Mesodermal cell (in vitro differentiated cells): ENCODE results near the gene ITGB3.

ENCODE experiments used
- H3K27ac ChIP-seq: 2 replicates; pipeline ENCODE4 v1.7.0; 2013; ENCODE audit warnings: mild to moderate bottlenecking, low read depth, low read length, moderate library complexity; ENCODE audit not compliant: severe bottlenecking
- H3K36me3 ChIP-seq: 2 replicates; pipeline ENCODE4 v1.7.1; 2013; ENCODE audit warnings: mild to moderate bottlenecking, low read length, moderate library complexity; ENCODE audit not compliant: control insufficient read depth, insufficient read depth
- H3K4me1 ChIP-seq: one replicate; pipeline ENCODE4 v1.7.1; 2013; ENCODE audit warnings: mild to moderate bottlenecking, low read length; ENCODE audit not compliant: insufficient read depth, control insufficient read depth, poor library complexity, severe bottlenecking
- H3K4me3 ChIP-seq: 2 replicates; pipeline ENCODE4 v1.7.0; 2013; ENCODE audit warnings: low read length, control low read depth, mild to moderate bottlenecking; ENCODE audit not compliant: insufficient read depth, poor library complexity, severe bottlenecking; ENCODE audit errors: extremely low read depth
- H3K9me3 ChIP-seq: 2 replicates; pipeline ENCODE4 v1.7.1; 2013; ENCODE audit warnings: mild to moderate bottlenecking, low read length, moderate library complexity; ENCODE audit not compliant: control insufficient read depth
- WGBS, 2 experiments: methylation state at CpG; one replicate each; pipeline ENCODE4 v1.1.5; 2013; ENCODE audit warnings: missing lambda C conversion rate in 2 of 2; ENCODE audit not compliant: insufficient coverage in 2 of 2; 5-methylcytosine and 5-hydroxymethylcytosine counted together

Gene ITGB3

GRCh38 chr17:47244697-47245096, 8.9 kb upstream of the ITGB3 start:
- 80 to 93% methylated on average over 1 to 2 of the region's 2 CpGs for WGBS, 2 experiments
- no peaks in the 10 kb centered on the region for H3K9me3 ChIP-seq
- H3K4me1 ChIP-seq: peaks cover 11% of the 10 kb centered on the region
- no peaks in the 10 kb centered on the region for H3K36me3 ChIP-seq
- no peak overlapping the region for H3K4me3 ChIP-seq
- no peak overlapping the region for H3K27ac ChIP-seq

- Histone ChIP-seq H3K36me3 (no peaks in the 10 kb centered on the region), H3K4me1 (no peaks in the 10 kb centered on the region), H3K9me3 (no peaks in the 10 kb centered on the region), H3K4me3 (no peak overlapping the region), H3K27ac (no peak overlapping the region)
- WGBS, 2 experiments: 80 to 92% methylated on average over 1 to 2 of the region's 2 CpGs
Observed at GRCh38 chr17:47246120-47246519, 7.5 kb upstream of the ITGB3 start.

GRCh38 chr17:47250855-47251254, 2.8 kb upstream of the ITGB3 start:
- Histone ChIP-seq H3K36me3 (no peaks in the 10 kb centered on the region), H3K4me3 (no peak overlapping the region), H3K9me3 (no peaks in the 10 kb centered on the region), H3K27ac (no peak overlapping the region), H3K4me1 (peaks cover 5% of the 10 kb centered on the region)
- 100% methylated on average over 1 of the region's 2 CpGs for WGBS, 2 experiments

- H3K4me1 ChIP-seq: peaks cover 5% of the 10 kb centered on the region
- H3K36me3 ChIP-seq: no peaks in the 10 kb centered on the region
- 80% methylated on average over 1 of the region's 1 CpG; no CpG with 5 or more reads in 1 of the 2 experiments for WGBS, 2 experiments
- H3K4me3 ChIP-seq: no peak overlapping the region
- no peak overlapping the region for H3K27ac ChIP-seq
- no peaks in the 10 kb centered on the region for H3K9me3 ChIP-seq
Observed at GRCh38 chr17:47251421-47251940, 2.1 kb upstream of the ITGB3 start.

GRCh38 chr17:47252209-47252608, 1.4 kb upstream of the ITGB3 start:
- Histone ChIP-seq H3K4me1 (peaks cover 5% of the 10 kb centered on the region), H3K27ac (no peak overlapping the region), H3K9me3 (no peaks in the 10 kb centered on the region), H3K4me3 (no peak overlapping the region), H3K36me3 (no peaks in the 10 kb centered on the region)
- 100% methylated on average over 1 of the region's 1 CpG for WGBS, 2 experiments

GRCh38 chr17:47252766-47253512, 688 bp upstream of the ITGB3 start:
- H3K4me3 ChIP-seq: peak overlapping the region; percentile 53
- no peaks in the 10 kb centered on the region for H3K9me3 ChIP-seq
- H3K27ac ChIP-seq: no peak overlapping the region
- 71 to 79% methylated on average over 10 of the region's 10 CpGs for WGBS, 2 experiments
- no peaks in the 10 kb centered on the region for H3K36me3 ChIP-seq
- peaks cover 6% of the 10 kb centered on the region for H3K4me1 ChIP-seq

GRCh38 chr17:47254403-47254943, 846 bp downstream of the ITGB3 start:
- Histone ChIP-seq H3K27ac (no peak overlapping the region), H3K9me3 (no peaks in the 10 kb centered on the region)
- 20 to 25% methylated on average over 7 to 11 of the region's 15 CpGs for WGBS, 2 experiments

GRCh38 chr17:47257651-47258339, 4.2 kb downstream of the ITGB3 start:
- Histone ChIP-seq H3K4me3 (no peak overlapping the region), H3K36me3 (no peaks in the 10 kb centered on the region)
- WGBS, 2 experiments: 72 to 93% methylated on average over 4 to 5 of the region's 9 CpGs

More at GRCh38 chr17:47254403-47254943, 846 bp downstream of the ITGB3 start:
- Histone ChIP-seq H3K4me3 (peak overlapping the region; percentile 53), H3K36me3 (no peaks in the 10 kb centered on the region), H3K4me1 (peaks cover 10% of the 10 kb centered on the region)

GRCh38 chr17:47262586-47262985, 9.0 kb downstream of the ITGB3 start:
- Histone ChIP-seq H3K9me3 (no peaks in the 10 kb centered on the region), H3K4me1 (peaks cover 21% of the 10 kb centered on the region), H3K27ac (no peak overlapping the region), H3K36me3 (no peaks in the 10 kb centered on the region), H3K4me3 (no peak overlapping the region)
- WGBS, 2 experiments: 92 to 100% methylated on average over 6 to 7 of the region's 7 CpGs

More at GRCh38 chr17:47257651-47258339, 4.2 kb downstream of the ITGB3 start:
- peaks cover 10% of the 10 kb centered on the region for H3K4me1 ChIP-seq
- no peak overlapping the region for H3K27ac ChIP-seq
- no peaks in the 10 kb centered on the region for H3K9me3 ChIP-seq

GRCh38 chr17:47264166-47264565, 10.5 kb downstream of the ITGB3 start:
- 87% methylated on average over 2 of the region's 2 CpGs; no CpG with 5 or more reads in 1 of the 2 experiments for WGBS, 2 experiments
- H3K27ac ChIP-seq: no peak overlapping the region

More at GRCh38 chr17:47264166-47264565, 10.5 kb downstream of the ITGB3 start:
- Histone ChIP-seq H3K36me3 (no peaks in the 10 kb centered on the region), H3K4me3 (no peak overlapping the region), H3K4me1 (peaks cover 17% of the 10 kb centered on the region), H3K9me3 (peaks cover 10% of the 10 kb centered on the region)
